ENCODE results near the gene PRKN.

PRKN gene

DNA sequence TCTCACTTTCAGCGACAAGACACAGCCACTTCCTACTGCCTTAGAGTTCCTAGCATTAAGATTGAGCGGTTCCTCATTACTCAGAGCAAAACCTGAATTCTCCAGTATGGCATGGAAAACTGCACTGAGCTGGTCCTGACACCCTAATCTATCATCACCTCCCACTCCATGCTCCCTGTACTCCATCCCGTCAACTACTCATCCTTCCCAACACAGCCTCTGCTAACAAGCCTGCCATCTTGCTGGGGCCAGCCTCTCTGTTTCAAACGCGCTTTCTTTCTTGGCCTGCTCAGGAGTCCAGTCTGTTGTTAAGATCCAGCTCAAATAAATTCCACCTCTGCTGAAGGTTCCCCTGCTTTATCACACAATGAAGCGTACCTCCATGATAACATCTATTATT is 12.0 kb downstream of the PRKN start:
- no peak for DNase-seq (ENCODE audit: low spot score)
- TF ChIP-seq, protein P1, sequence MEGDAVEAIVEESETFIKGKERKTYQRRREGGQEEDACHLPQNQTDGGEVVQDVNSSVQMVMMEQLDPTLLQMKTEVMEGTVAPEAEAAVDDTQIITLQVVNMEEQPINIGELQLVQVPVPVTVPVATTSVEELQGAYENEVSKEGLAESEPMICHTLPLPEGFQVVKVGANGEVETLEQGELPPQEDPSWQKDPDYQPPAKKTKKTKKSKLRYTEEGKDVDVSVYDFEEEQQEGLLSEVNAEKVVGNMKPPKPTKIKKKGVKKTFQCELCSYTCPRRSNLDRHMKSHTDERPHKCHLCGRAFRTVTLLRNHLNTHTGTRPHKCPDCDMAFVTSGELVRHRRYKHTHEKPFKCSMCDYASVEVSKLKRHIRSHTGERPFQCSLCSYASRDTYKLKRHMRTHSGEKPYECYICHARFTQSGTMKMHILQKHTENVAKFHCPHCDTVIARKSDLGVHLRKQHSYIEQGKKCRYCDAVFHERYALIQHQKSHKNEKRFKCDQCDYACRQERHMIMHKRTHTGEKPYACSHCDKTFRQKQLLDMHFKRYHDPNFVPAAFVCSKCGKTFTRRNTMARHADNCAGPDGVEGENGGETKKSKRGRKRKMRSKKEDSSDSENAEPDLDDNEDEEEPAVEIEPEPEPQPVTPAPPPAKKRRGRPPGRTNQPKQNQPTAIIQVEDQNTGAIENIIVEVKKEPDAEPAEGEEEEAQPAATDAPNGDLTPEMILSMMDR (IDR thresholded peaks at IDR 0.05; ENCODE audit: extremely low read depth, insufficient read depth, missing control alignments) = no peak
- in situ Hi-C loops (cut with MboI; ENCODE audit: low pct_unique_long_range_greater_than_20kb, low sequenced_read_pairs, unreplicated experiment) = no loop called here

DNA sequence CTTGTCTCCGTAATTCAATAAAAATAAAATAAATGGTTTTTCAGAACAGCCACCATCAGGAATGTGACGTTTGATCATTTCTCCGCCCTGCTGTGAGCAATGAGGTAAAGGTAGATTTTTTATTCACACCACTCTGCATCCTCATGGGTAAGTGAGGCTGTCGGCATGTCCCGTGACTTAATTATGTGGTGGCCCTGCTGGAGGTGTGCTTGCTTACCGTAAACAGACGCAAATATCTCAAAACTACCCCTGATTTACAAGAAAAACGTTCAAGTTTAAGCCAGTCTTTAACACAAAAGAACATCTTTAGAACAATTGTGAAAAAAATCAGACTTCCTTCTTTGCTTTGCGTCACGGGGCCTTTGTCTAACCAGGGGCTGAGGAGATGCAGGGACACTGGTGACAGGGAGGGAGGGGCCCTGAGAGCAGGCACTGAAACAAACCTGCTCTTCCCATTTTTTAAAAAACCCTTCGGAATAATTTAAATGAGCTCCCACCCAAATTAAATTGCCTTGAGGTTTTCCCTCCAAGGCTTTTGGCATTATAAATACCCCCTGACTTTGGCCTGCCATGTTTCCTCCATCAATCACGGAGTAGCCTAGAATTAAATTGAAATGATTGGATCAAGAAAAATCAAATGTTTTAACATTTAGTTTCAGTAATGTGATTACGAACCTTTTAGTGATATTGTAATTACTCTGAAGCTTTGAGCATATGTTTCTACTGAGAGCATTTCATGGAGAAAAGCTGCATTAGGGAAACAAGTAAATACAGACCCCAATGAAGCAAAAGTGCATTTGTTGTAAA is 13.4 kb downstream of the PRKN start:
- DNase-seq (ENCODE audit: low spot score) = no peak
- in situ Hi-C loops (cut with MboI; ENCODE audit: low pct_unique_long_range_greater_than_20kb, low sequenced_read_pairs, unreplicated experiment) = no loop called here

DNA sequence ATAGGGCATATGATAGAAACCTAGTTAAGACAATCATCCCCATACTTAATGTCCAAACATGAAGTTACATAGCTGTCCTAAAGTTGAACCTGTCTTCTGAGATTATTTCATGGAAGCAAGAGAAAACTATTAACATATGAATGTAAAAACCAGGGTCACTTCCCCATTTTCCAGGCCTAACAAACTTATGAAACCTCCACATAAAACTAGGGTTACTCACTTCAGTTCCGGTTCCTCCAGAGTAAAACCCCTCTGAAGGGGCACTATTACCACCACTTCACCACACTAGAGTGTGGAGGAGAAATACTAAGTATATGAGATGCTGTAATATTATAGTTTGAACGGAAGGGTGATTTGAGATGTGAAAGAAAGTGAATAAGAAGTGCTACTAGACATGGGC is 14.9 kb downstream of the PRKN start:
- in situ Hi-C loops (cut with MboI; ENCODE audit: low pct_unique_long_range_greater_than_20kb, low sequenced_read_pairs, unreplicated experiment) = no loop called here
- TF ChIP-seq, protein P1 (IDR thresholded peaks at IDR 0.05; ENCODE audit: extremely low read depth, insufficient read depth, missing control alignments) = no peak
- DNase-seq (ENCODE audit: low spot score) = no peak

More for the DNA sequence above, 13.4 kb downstream of the PRKN start:
- TF ChIP-seq, protein P1 (IDR thresholded peaks at IDR 0.05; ENCODE audit: extremely low read depth, insufficient read depth, missing control alignments) = no peak

DNA sequence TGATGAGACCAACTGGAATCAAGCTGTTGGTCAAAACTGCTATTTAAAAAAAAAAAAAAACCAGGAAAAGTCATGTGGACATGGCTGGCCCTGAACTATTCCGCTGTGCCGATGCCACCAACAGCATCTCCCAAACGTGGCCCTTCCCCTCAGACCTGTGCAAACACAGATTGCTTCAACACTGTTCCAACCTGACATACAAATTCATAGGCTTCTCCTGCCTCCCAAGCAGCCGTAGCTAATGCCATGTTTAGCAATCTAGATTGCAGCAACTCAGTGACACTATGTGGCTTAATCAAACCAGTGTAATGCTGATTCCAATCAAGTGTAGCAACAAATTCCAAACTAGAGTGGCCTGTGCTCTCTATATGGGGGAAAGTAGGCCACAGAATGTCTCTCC is 16.2 kb downstream of the PRKN start:
- in situ Hi-C loops (cut with MboI; ENCODE audit: low pct_unique_long_range_greater_than_20kb, low sequenced_read_pairs, unreplicated experiment) = no loop called here
- TF ChIP-seq, protein P1 (IDR thresholded peaks at IDR 0.05; ENCODE audit: extremely low read depth, insufficient read depth, missing control alignments) = no peak
- no peak for DNase-seq (ENCODE audit: low spot score)

DNA sequence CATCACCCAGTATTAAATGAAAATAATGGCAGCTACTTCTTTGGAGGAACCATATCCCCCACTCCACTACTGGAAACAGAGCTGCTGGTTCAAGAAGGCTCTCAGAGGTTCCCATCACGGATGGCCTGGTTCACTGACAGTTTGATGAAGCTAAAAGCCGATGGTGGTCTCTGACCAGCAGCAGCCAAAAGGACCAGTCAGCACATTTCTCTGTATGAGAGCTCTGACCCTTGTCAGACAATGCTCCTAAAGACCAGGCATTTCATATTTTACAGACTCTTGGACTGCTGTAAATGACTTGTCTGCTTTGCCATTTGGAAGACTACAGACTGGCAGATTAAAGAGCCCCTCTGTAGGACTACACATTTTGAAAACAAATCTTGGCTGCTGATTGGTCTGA is 16.6 kb downstream of the PRKN start:
- in situ Hi-C loops (cut with MboI; ENCODE audit: low pct_unique_long_range_greater_than_20kb, low sequenced_read_pairs, unreplicated experiment) = no loop called here
- TF ChIP-seq, protein P1 (IDR thresholded peaks at IDR 0.05; ENCODE audit: extremely low read depth, insufficient read depth, missing control alignments) = no peak

DNA sequence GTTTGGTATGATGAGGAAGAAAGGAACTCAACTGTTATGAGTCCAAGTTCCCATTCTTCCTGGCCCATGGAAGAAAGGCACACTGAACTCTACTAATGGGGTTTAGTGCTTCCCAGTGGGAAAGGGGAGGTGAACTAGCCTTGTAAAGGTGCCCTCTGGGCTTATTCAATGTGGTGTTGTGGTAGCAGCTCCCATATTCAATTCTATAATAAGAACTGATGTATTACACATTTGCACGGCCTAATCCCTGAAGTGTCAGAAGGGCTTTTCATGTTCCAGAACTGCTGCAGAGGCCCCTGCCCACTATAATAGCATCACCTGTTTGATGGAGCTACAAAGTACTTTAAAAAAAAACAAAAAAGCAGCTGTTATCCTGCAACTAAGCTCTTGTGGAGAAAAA is 17.1 kb downstream of the PRKN start:
- no peak for DNase-seq (ENCODE audit: low spot score)
- TF ChIP-seq, protein P1 (IDR thresholded peaks at IDR 0.05; ENCODE audit: extremely low read depth, insufficient read depth, missing control alignments) = no peak
- in situ Hi-C loops (cut with MboI; ENCODE audit: low pct_unique_long_range_greater_than_20kb, low sequenced_read_pairs, unreplicated experiment) = no loop called here

More for the DNA sequence above, 16.6 kb downstream of the PRKN start:
- no peak for DNase-seq (ENCODE audit: low spot score)
